Endothelial cell of umbilical vein (primary cell): ENCODE data around the gene AKNA.

Source experiments
- CTCF ChIP-seq, 2 donors: IDR thresholded peaks; 1 replicate in 1 of 2; 2 replicates in 1 of 2; pipeline ENCODE4 v1.5.1; 2011; ENCODE audit warnings: low read length in 2 of 2, mild to moderate bottlenecking in 2 of 2, moderate library complexity in 2 of 2, control low read depth in 1 of 2, inconsistent platforms in 1 of 2, low read depth in 1 of 2; ENCODE audit not compliant: insufficient read depth in 1 of 2; ENCODE audit errors: extremely low read depth in 1 of 2
- EZH2 ChIP-seq: IDR thresholded peaks from 2 replicates; pipeline ENCODE4 v1.6.1; 2012; ENCODE audit warnings: borderline replicate concordance, low read depth, mild to moderate bottlenecking, moderate library complexity, low read length, inconsistent platforms; ENCODE audit not compliant: severe bottlenecking
- GATA2 ChIP-seq: IDR thresholded peaks from 2 replicates; pipeline ENCODE4 v1.7.0; 2011; ENCODE audit warnings: low read depth, mild to moderate bottlenecking, moderate library complexity, mixed read lengths, low read length; ENCODE audit not compliant: insufficient read length, insufficient read depth
- MAX ChIP-seq: IDR thresholded peaks from 2 replicates; pipeline ENCODE4 v1.6.1; 2011; ENCODE audit not compliant: insufficient read depth, insufficient read length
- POLR2A ChIP-seq: IDR thresholded peaks from 2 replicates; pipeline ENCODE4 v1.6.1; 2012; ENCODE audit warnings: low read depth, mild to moderate bottlenecking, control low read depth, low read length
- POLR2AphosphoS5 ChIP-seq: IDR thresholded peaks from 2 replicates; pipeline ENCODE4 v1.6.1; 2012; ENCODE audit warnings: low read depth, mild to moderate bottlenecking, control low read depth, low read length, moderate library complexity; ENCODE audit not compliant: insufficient read depth

- TF ChIP-seq CTCF (IDR thresholded peaks at IDR 0.05; ENCODE audit: extremely low read depth in 1 of 2, insufficient read depth in 1 of 2, low read depth in 1 of 2, low read length in 2 of 2): no peak
- no peak for TF ChIP-seq MAX
- TF ChIP-seq POLR2AphosphoS5: no peak
- no peak for TF ChIP-seq EZH2
- no peak for TF ChIP-seq POLR2A
- TF ChIP-seq GATA2: no peak
Measured at GRCh38 chr9:114386361-114386885, 1.4 kb downstream of the AKNA start.
